Measurements from ENCODE around the gene MT3.

MT3 gene

GRCh38 chr16:56631197-56631596, 41.9 kb downstream of the MT3 start:
- no peak for DNase-seq (ENCODE audit: low read depth)

GRCh38 chr16:56631832-56632155, 42.5 kb downstream of the MT3 start:
- no peak for DNase-seq (ENCODE audit: low read depth)

DNA sequence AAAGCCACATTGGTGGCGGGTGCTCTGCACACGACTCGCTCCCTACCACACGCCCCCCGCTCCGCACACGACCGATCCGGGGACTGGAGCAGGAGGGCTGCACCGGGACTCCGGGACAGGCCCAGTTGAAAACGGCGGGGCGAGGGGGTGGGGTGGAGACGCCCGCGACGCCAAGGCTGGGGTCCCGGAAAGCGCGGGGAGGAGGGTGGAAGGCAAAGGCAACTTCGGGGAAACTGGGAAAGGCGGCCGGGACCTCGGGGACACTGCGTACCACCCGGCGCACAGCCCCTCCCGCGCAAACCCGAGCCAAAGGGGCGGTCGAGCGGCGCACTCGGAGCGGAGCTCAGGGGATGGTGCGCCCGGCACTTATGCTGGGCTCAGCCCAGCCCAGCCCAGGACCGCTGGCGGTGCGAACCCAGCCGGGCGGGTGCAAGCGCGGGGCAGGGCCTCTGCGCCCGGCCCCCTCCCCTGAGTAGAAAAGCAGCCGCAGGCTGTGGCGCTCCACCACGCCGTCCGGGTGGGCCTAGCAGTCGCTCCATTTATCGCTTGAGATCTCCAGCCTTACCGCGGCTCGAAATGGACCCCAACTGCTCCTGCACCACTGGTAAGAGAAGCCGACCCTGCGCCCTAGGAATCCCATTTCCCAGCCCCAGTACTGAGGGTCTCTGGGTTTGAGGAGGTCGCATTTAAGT, 43.0 kb downstream of the MT3 start, which contains the start of gene MT1M:
TSS of gene MT1M (plus strand) at position 504 of the 692 bp plus-strand sequence. CDS start at position 577, 73 bp downstream.
- DNase-seq (ENCODE audit: low read depth) = no peak

DNA sequence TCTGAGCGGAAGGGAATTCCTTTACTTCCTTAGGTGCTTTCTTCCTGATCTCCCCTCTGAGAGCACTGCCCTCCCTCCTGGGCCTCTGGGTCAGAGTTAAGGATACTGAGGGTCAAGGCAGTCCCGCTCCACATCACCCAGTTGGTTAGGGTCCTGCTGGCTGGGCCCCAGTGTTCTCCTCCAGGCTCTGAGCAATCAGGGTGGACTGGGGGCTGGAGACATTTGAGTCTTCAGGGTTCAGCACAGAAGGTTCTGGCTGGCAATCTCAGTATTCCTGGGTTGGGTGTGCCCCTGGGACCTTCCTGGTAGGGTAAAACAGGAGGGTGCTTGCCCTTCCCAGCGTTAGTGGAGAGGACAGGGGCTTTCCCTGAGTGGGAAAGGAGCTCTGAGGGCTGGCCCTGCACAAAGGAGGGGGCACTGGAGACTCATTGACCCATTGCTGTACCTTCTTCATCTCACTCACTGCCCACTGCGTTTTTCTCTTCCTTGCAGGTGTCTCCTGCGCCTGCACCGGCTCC, 43.6 kb downstream of the MT3 start:
- no peak for DNase-seq (ENCODE audit: low read depth)

DNA sequence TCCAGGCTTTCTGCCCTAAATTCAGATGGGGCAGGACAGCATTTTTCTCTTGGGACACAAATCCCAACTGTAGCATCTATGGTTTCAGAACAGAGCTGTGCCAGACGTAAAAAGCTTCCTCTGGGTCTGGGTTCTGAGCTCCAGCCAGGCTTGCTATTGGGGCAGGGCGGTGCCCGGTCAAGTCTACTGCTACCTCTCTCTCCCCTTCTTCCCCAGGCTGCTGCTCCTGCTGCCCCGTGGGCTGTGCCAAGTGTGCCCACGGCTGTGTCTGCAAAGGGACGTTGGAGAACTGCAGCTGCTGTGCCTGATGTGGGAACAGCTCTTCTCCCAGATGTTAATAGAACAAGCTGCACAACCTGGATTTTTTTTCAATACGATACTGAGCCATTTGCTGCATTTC, 44.2 kb downstream of the MT3 start:
- no peak for DNase-seq (ENCODE audit: low read depth)

DNA sequence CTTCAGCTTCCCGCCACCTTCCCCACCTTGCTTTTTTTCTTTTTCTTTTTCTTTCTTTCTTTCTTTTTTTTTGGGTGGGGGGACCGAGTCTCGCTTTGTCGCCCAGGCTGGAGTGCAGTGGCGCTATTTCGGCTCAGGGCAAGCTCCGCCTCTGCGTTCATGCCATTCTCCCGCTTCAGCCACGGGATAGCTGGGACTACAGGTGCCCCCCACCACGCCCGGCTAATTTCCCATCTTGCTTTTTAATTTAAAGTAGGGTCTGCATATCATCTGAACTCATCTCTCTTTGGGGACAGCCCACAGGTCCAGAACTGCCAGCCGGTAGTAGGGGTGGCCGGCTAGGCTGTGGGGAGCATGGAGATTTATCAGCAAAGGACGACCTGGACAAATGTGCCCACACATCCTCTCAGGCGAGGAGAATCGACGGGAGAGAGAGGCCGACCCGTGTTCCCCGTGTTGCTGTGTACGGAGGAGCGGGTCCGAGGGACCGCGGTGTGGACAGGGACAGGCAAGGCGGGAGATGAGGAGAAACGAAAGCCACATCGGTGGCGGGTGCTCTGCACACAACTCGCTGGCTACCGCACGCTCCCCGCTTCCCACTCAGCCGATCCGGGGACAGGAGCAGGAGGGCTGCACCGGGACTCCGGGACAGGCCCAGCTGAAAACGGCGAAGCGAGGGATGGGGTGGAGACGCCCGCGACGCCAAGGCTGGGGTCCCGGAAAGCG, 45.5 kb downstream of the MT3 start:
- DNase-seq (ENCODE audit: low read depth) = no peak

DNA sequence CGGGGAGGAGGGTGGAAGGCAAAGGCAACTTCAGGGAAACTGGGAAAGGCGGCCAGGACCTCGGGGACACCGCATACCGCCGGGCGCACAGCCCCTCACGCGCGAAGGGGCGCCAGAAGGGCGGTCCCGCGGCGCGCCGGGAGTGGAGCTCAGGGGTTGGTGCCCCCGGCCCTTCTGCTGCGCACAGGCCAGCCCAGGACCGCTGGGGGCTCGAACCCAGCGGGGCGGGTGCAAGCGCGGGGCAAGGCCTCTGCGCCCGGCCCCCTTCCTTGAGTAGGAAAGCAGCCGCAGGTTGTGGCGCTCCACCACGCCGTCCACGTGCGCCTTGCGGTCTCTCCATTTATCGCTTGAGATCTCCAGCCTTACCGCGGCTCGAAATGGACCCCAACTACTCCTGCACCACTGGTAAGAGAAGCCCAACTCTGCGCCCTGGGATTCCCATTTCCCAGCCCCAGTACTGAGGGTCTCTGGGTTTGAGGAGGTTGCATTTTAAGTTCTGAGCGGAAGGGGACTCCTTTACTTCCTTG, 46.2 kb downstream of the MT3 start:
- DNase-seq (ENCODE audit: low read depth) = no peak

DNA sequence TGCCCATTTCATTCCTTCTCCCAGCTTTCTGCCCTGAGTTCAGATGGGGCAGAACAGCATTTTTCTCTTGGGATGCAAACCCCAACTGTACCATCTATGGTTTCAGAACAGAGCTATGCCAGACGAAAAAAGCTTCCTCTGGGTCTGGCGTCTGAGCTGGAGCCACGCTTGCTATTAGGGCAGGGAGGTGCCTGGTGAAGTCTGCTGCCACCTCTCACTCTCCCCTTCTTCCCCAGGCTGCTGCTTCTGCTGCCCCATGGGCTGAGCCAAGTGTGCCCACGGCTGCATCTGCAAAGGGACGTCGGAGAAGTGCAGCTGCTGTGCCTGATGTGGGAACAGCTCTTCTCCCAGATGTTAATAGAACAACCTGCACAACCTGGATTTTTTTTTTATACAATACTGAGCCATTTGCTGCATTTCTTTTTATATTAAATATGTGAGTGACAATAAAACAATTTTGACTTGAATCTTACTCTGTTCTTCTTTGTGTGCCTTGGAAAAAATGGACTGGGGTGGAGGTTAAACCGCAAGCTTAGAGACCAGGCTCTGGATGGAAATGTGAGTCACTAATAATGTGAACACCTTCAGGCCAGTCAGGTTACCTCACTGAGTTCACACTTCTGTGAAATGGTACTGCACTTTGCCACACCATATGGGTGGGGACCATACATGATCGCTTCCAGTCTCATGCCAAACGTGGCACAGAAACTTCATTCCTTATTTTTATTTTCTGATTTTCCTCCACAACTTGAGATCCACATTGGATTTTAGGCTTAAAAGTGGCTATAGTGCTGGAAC, 47.5 kb downstream of the MT3 start:
- DNase-seq (ENCODE audit: low read depth) = no peak

GRCh38 chr16:56637814-56638750, 48.8 kb downstream of the MT3 start, which contains the start of gene MT1A:
Gene MT1A (plus strand): TSS chr16:56638666. CDS start chr16:56638739, 73 bp downstream.
- DNase-seq (ENCODE audit: low read depth) = no peak

GRCh38 chr16:56639045-56639444, 49.7 kb downstream of the MT3 start:
- no peak for DNase-seq (ENCODE audit: low read depth)

DNA sequence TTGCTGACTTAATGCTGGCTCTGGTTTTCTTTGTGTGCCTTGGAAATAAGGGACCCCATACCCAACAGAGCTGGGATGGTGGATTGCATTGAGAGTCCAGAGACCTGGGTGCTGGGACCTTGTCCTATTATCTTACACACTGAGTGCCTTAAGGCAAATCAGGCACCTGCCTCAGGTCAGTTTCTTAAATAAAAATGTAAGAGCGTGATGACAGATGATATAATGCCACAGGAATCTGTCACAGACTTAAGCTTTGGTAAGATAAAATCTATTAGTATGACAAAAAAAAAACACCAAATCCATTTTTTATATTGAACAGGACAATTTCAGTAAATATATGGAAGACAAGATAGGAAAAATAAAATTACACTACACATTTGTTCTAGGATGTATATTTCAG, 50.7 kb downstream of the MT3 start:
- DNase-seq (ENCODE audit: low read depth) = no peak
